OCI-LY7 (cell line): ENCODE measurements around the gene HPSE2. TPM values are rescaled to one million over a fixed set of nuclear protein-coding genes. Genes with fewer than 3 reads are reported as not detected.

ENCODE experiments used
- BruUV-seq: library from RNA; stranded (reverse); fragments of 400-500 nt; replicated peaks from 2 replicates; lab custom pipeline; 2021; lab: Mats Ljungman, UMichigan
- CTCF ChIA-PET: fragments of 300-600 bp; sonication (Branson Sonifier 250); formaldehyde crosslinking; loops from one replicate; lab custom pipeline; 2022; ENCODE audit warnings: antibody characterized with exemption; ENCODE audit not compliant: unreplicated experiment; lab: Charles Lee
- POLR2A ChIA-PET: fragments of 300-600 bp; sonication (Branson Sonifier 250); formaldehyde crosslinking; loops from one replicate; lab custom pipeline; 2022; ENCODE audit warnings: antibody characterized with exemption; lab: Charles Lee
- DNase-seq: peaks from one replicate; pipeline ENCODE4 v3.0.0-alpha.2; 2015; ENCODE audit warnings: low spot score
- H2AFZ ChIP-seq: fragments of 200-600 bp; sonication (generic), shearing (Covaris generic); 2 replicates; pipeline ENCODE4 v1.6.1; 2014; ENCODE audit warnings: mild to moderate bottlenecking, antibody characterized with exemption, low read length, moderate library complexity
- H3K27ac ChIP-seq: fragments of 200-600 bp; sonication (generic); 2 replicates; pipeline ENCODE4 v1.5.1; 2014; ENCODE audit warnings: mixed run types, low read depth, mild to moderate bottlenecking, moderate library complexity, low read length, inconsistent platforms; ENCODE audit not compliant: poor library complexity, severe bottlenecking
- H3K36me3 ChIP-seq: fragments of 200-600 bp; sonication (generic); 2 replicates; pipeline ENCODE4 v1.6.1; 2014; ENCODE audit warnings: mild to moderate bottlenecking, antibody characterized with exemption, low read length, moderate library complexity, mixed read lengths; ENCODE audit not compliant: insufficient read depth
- H3K4me1 ChIP-seq: fragments of 200-600 bp; sonication (generic); 2 replicates; pipeline ENCODE4 v1.5.1; 2014; ENCODE audit warnings: mild to moderate bottlenecking, low read length; ENCODE audit not compliant: insufficient read depth, poor library complexity, severe bottlenecking
- H3K4me2 ChIP-seq: fragments of 200-600 bp; sonication (generic); 2 replicates; pipeline ENCODE4 v1.6.1; 2014; ENCODE audit warnings: mild to moderate bottlenecking, low read length
- H3K4me3 ChIP-seq: fragments of 200-600 bp; sonication (generic); 2 replicates; pipeline ENCODE4 v1.5.1; 2014; ENCODE audit warnings: mild to moderate bottlenecking, low read depth, low read length; ENCODE audit not compliant: poor library complexity, severe bottlenecking
- H3K79me2 ChIP-seq: fragments of 200-600 bp; sonication (generic); 2 replicates; pipeline ENCODE4 v1.6.1; 2016; ENCODE audit warnings: low read depth, mild to moderate bottlenecking, low read length, moderate library complexity, mixed read lengths; ENCODE audit not compliant: insufficient read depth
- H3K9me2 ChIP-seq: fragments of 200-600 bp; sonication (generic); 2 replicates; pipeline ENCODE4 v1.6.1; 2016; ENCODE audit warnings: mild to moderate bottlenecking, low read length, mixed read lengths; ENCODE audit not compliant: insufficient read depth
- H3K9me3 ChIP-seq: fragments of 200-600 bp; sonication (generic); 2 replicates; pipeline ENCODE4 v1.6.1; 2014; ENCODE audit warnings: mild to moderate bottlenecking, mixed run types, low read length, mixed read lengths
- H4K20me1 ChIP-seq: fragments of 200-600 bp; sonication (generic); 2 replicates; pipeline ENCODE4 v1.6.1; 2014; ENCODE audit warnings: mild to moderate bottlenecking, antibody characterized with exemption, low read length, moderate library complexity, mixed read lengths; ENCODE audit not compliant: insufficient read depth
- CTCF ChIP-seq: fragments of 200-600 bp; sonication (generic); conservative IDR thresholded peaks from 2 replicates; pipeline ENCODE4 v1.5.1; 2014; ENCODE audit warnings: mild to moderate bottlenecking, antibody characterized with exemption, low read length, moderate library complexity, mixed read lengths
- EZH2phosphoT487 ChIP-seq: fragments of 200-600 bp; sonication (generic); IDR thresholded peaks from 2 replicates; pipeline ENCODE4 v1.6.1; 2018; ENCODE audit warnings: low read depth, borderline replicate concordance, mild to moderate bottlenecking, mixed run types, antibody characterized with exemption, low read length, moderate library complexity, mixed read lengths
- intact Hi-C: fragments of 100-400 bp; cut with micrococcal nuclease; formaldehyde crosslinking; loops from one replicate; pipeline ENCODE4 v1.10.0; 2022; ENCODE audit not compliant: unreplicated experiment
- total RNA-seq, 2 experiments: library from RNA; depleted of rRNA in 1 of 2; stranded (reverse); fragments of >200 nt in 1 of 2; shearing (Covaris generic) in 1 of 2; gene quantifications; 2 replicates each; pipeline ENCODE4 v1.2.3, GENCODE V29; 2014 to 2022

Gene HPSE2
- total RNA-seq, 2 experiments from 2014 or later: not detected

- no peak overlapping the region for H3K4me2 ChIP-seq
- H3K9me3 ChIP-seq: no peaks in the 10 kb centered on the region
- H4K20me1 ChIP-seq: no peaks in the 10 kb centered on the region
- intact Hi-C loops: no loop called here
- ChIA-PET POLR2A (no interaction called here), CTCF (no interaction called here)
- H3K79me2 ChIP-seq: no peaks in the 10 kb centered on the region
- no peaks in the 10 kb centered on the region for H3K36me3 ChIP-seq
- H2AFZ ChIP-seq: no peak overlapping the region
- H3K9me2 ChIP-seq: no peaks in the 10 kb centered on the region
- no peaks in the 10 kb centered on the region for H3K4me1 ChIP-seq
- TF ChIP-seq EZH2phosphoT487 (no peak), CTCF (no peak)
- no TSS peak for BruUV-seq
- H3K4me3 ChIP-seq: no peak overlapping the region
- no peak for DNase-seq
- H3K27ac ChIP-seq: no peak overlapping the region
Measured at GRCh38 chr10:98696516-98696915, 539.1 kb downstream of the HPSE2 start.

GRCh38 chr10:98694883-98695282, 540.8 kb downstream of the HPSE2 start:
- intact Hi-C loops: no loop called here
- BruUV-seq: no TSS peak
- POLR2A ChIA-PET: no interaction called here

GRCh38 chr10:98694014-98694413, 541.6 kb downstream of the HPSE2 start:
- no peaks in the 10 kb centered on the region for H4K20me1 ChIP-seq
- TF ChIP-seq EZH2phosphoT487 (no peak), CTCF (no peak)
- no peaks in the 10 kb centered on the region for H3K9me3 ChIP-seq
- H3K79me2 ChIP-seq: no peaks in the 10 kb centered on the region
- no peaks in the 10 kb centered on the region for H3K36me3 ChIP-seq
- H2AFZ ChIP-seq: no peak overlapping the region
- H3K4me3 ChIP-seq: no peak overlapping the region
- no peaks in the 10 kb centered on the region for H3K9me2 ChIP-seq
- DNase-seq: no peak
- ChIA-PET CTCF (no interaction called here), POLR2A (no interaction called here)
- no TSS peak for BruUV-seq
- intact Hi-C loops: no loop called here
- H3K4me1 ChIP-seq: no peaks in the 10 kb centered on the region
- no peak overlapping the region for H3K4me2 ChIP-seq
- no peak overlapping the region for H3K27ac ChIP-seq

More at GRCh38 chr10:98694883-98695282, 540.8 kb downstream of the HPSE2 start:
- H4K20me1 ChIP-seq: no peaks in the 10 kb centered on the region
- no peaks in the 10 kb centered on the region for H3K36me3 ChIP-seq
- TF ChIP-seq CTCF (no peak), EZH2phosphoT487 (no peak)
- H3K9me3 ChIP-seq: no peaks in the 10 kb centered on the region
- no peak overlapping the region for H3K27ac ChIP-seq
- no peak for DNase-seq
- no peak overlapping the region for H2AFZ ChIP-seq
- H3K79me2 ChIP-seq: no peaks in the 10 kb centered on the region
- H3K4me3 ChIP-seq: no peak overlapping the region
- no peak overlapping the region for H3K4me2 ChIP-seq
- H3K4me1 ChIP-seq: no peaks in the 10 kb centered on the region
- no peaks in the 10 kb centered on the region for H3K9me2 ChIP-seq
- CTCF ChIA-PET: no interaction called here
